Activated naive CD4-positive, alpha-beta T cell treated with Interleukin-2 at 50 U/mL for 16 hours (primary cell): Measurements from ENCODE around the gene MEI4.
"Not testable (repeated sequence)": the region's sequence is repeated elsewhere in the genome, so short reads cannot be mapped to it uniquely, and the experiment has no call there.

Experiments
- DNase-seq: peaks from one replicate; pipeline ENCODE4 v3.0.0-alpha.2; 2020

MEI4 gene, protein sequence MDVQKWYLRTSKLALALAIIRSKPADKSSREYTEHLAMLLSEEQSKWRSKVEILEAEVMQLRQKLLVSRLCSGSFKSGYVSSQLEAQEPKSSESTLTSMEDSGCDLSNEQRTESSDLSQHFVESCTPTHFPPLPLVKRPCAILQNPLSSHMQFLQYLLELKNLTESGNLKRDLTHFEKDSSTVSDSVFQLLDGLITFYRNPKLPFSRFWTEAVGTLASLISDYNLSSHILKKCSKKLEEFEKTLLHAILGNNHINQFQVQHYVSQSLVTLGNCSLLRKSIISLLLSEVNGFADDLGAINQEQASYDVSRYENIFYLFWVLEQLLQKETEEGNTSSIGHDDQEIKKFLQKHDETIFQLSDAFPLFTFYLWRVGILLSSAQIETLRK

DNA sequence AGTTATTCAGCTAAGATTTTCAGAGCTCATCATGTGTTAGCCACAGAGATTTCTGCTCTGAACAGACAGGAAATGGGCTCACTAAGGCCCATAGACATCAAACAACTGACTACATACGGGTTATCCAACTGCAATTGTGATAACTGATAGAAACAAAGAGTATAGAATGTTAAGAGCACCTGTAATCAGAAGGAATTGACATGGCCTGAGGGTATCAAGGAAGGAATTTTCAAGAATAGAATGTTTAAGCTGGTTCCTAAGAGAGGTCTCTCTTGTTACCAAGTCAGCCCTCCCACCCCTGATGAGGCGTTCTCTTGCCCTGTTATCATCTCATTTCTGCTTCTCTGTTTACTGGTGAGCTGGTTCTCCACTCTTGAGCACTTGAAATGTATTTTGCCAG lies at the start of gene MEI4:
Gene MEI4, plus strand, starts transcription at position 301 of the 400 bp plus-strand sequence. CDS start 37,633 bp downstream, outside the sequence.
- no peak for DNase-seq

- DNase-seq, result no peak
These were observed 48.4 kb upstream of the MEI4 start for GRCh38 chr6:77604476-77604875.

DNA sequence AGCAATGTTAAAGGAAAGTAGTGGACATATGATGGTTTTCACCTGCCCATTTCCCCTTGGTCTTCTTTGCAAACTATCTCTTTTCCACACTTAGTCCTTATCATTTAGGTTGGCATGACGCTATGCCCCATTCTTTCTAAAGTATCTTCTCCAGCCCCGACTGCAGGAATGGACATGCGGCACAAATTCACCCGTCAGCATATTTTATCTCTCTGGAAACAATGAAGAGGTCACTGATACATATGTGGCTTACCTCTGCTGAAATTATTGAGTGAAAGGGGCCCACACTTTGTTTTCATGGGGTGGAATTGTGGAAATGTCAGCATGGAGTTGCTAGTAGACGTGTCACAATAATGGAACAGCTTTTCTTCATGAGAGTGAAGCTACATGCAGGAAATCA lies 45.8 kb upstream of the MEI4 start:
- DNase-seq, result no peak

GRCh38 chr6:77609106-77609505 lies 43.7 kb upstream of the MEI4 start:
- no peak for DNase-seq

DNA sequence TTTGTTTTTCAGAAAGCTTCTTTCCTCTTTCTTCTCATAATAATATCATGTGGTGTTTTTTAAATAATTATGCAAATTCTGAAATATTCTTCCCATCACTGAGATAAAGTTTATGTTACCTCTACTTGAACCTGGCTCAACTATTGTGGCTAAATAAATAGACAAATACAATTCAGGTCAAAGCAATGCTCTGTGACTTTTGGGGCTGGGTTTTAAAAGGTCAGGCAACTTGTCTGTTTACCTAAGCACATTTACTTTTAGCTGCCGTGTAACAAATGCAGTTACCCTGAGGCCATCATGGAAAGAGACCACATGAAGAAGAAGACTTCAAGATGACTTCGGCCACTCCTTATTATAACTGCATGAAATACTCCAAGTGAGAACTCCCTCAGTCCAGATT lies 33.7 kb upstream of the MEI4 start:
- DNase-seq, result no peak

GRCh38 chr6:77620278-77620882 lies 32.5 kb upstream of the MEI4 start:
- DNase-seq, result no peak

- DNase-seq, result no peak
These were observed 28.3 kb upstream of the MEI4 start for GRCh38 chr6:77624515-77624914.

DNA sequence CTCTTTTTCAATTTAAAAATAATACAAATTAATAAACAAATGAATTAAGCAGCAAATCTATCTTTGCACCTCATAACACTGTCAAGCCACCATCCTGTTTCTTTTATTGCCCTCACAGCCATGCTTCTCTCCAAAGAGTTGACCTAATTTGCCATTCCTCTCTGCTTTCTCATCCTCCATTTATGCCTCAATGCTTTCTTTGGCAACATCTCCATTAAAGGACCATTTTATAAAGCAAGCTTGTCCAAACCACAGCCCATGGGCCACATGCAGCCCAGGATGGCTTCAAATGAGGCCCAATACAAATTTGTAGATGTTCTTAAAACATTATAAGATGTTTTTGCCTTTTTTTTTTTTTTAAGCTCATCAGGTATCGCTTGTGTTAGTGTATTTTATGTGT lies 26.4 kb upstream of the MEI4 start:
- DNase-seq, result no peak

GRCh38 chr6:77630014-77630413 lies 22.8 kb upstream of the MEI4 start:
- DNase-seq, result no peak

DNA sequence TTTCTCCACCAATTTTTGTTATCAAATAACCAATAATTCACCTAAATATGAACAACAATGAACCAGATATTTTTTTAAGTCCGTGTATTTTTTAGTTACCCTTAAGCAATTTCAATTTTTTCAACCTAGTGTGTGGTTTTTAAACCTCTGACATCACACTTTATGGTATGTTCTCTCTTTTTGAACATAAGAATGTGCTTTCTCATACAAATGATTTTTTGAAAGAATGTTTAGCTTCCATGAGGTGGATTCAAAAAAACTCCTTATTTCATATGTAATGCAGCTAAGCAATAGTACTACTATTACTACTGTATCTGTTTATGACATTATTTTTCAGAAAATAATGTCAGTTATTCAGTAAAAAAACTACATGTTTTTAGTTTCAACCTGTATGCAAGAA lies 19.4 kb upstream of the MEI4 start:
- no peak for DNase-seq

GRCh38 chr6:77633993-77634715 lies 18.7 kb upstream of the MEI4 start:
- no peak for DNase-seq

DNA sequence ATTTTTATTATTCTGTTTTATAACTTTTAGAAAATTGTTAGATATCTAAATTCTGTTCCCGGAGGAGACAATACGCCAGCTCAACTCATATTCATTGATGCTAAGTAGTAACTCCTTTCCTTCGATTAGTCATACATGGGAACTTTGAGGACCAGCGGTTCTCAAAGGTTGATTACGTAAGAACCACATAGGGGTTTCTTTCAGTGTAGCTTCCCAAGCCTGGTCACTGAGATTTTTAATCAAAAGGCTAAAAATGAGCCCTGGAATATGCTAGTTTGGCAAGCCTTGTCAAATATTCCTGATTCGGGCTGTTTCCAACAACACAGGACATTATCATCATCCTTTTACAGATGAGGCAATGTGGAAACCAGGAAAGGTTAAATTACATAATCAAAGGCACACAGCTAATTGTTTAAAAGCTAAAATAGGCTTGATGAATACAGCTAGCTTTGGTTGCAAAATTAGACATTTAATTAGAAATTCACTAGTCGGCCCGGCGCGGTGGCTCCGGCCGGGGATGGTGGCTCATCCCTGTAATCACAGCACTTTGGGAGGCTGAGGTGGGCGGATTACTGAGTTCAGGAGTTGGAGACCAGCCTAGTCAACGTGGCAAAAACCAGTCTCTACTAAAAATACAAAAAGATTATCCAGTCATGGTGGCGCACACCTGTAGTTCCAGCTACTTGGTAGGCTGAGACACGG lies 14.6 kb upstream of the MEI4 start:
- DNase-seq, result no peak

DNA sequence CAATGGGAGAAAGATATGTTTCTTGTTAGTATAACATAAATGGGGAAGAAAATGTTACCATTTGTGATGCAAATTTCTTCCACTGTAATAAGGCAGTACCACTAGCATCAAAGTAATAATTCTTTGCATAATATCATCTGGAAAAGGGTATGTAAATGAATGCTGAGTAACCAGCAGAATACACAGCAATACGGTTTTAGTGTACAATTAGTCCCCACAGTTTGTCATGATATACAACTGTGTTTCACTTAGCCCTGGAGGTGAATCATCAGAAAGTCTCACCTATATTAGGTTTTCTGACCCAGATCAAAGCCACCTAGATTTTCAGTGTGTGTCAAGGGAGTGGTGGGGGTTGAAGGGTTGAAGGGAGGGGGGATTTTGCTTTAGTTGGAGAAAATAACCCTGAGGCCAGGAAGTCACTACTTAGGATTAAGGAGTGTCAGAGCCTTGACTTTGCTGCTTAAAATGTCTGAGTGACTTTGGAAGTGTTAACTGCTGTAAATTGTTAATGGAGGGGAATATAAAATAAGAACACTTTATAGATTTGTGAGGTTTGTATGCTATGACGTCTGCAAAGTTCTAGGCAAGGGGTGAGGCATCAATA lies 8.6 kb upstream of the MEI4 start:
- DNase-seq, result no peak

- DNase-seq, result no peak
These were observed 2.7 kb upstream of the MEI4 start for GRCh38 chr6:77650098-77650663.

- no peak for DNase-seq
These were observed 977 bp downstream of the MEI4 start for GRCh38 chr6:77653816-77654215.

DNA sequence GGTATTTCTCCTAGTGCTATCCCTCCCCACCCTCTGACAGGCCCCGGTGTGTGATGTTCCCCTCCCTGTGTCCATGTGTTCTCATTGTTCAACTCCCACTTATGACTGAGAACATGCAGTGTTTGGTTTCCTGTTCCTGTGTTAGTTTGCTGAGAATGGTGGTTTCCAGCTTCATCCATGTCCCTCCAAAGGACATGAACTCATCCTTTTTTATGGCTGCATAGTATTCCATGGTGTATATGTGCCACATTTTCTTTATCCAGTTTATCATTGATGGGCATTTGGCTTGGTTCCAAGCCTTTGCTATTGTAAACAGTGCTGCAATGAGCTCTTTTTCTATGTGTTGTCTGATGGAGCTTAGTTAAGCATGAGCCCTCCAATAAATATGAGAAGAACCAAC lies 2.2 kb downstream of the MEI4 start:
- not testable (repeated sequence) for DNase-seq

DNA sequence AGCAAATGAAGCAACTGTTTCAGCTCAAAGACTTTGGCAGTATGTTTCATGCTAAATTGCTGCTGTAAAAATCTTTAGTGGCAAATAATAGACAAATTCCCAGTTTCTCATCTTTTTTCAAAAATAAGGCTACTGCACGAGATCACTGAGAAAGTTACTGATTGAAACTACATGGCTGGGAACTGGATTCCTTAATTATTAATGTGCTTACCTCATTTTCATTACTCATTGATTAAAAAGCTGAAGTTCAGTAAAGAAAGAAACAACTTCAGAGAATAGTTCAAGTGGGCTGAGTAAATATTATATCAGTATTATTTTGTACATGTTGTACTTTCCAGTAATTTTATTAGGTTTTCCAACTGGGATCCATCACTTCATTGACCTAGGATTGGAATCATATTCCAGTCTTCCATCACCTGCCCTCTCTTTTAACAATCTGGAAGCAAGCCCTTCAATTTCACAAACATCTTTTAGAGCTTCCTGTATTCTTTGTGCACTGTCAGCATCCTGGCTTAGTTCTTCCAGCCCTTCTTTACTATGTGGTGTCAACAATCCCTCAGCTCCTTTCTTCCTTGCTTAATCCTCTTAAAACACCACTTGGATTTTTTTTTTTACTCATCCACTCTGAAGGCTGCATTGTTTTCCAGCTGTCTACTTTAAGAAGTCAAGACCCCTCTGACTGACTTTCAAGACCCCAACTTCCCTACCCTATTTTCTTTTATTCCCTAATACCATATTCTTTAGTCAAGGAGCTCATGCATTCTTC lies 4.3 kb downstream of the MEI4 start:
- DNase-seq, result no peak

DNA sequence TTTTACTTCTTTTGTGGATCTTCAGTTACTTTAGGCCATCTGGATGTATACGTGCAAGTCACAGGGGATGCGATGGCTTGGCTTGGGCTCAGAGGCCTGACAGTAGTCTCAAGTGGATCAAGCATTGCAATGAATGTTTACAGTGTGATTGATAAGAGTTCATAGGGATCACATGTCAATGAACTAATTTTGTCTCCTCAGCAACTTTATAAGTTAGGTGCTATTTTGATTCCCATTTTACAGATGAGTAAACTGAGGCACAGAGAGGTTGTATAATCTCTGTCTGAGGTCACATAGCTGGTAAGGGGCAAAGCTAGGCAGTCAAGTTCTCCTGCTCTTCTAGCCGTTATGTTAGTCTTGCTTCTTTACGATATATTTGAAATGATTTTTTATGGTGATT lies 13.5 kb downstream of the MEI4 start:
- DNase-seq, result no peak

GRCh38 chr6:77666846-77667245 lies 14.0 kb downstream of the MEI4 start:
- DNase-seq, result no peak

DNA sequence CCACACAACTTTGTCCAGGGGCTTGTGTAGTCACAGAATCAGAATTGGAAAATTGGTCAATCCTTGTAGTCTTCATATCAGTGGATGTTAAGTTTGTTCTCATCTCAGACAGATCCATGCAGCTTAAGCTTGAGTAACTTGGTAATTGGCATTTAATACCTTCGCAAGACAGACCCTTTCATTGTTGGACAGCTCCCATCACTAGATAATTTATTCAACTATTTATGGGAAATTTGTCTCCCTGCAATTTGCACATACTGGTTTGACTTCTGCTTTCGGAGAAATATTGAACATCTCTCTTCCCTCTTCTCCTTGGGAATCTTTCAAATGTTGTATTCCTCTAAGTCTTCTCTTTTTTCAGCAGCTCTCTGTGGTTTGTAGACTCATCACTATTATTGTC lies 17.1 kb downstream of the MEI4 start:
- DNase-seq, result no peak

- DNase-seq, result no peak
These were observed 21.4 kb downstream of the MEI4 start for GRCh38 chr6:77674211-77674610.

GRCh38 chr6:77678048-77678447 lies 25.2 kb downstream of the MEI4 start:
- DNase-seq, result no peak
